ENCODE results near the gene TTLL9.

- no peak for TF ChIP-seq ZNF274 (IDR thresholded peaks at IDR 0.05; ENCODE audit: low read depth, low read length)
- no peak for TF ChIP-seq SUZ12 (IDR thresholded peaks at IDR 0.05; ENCODE audit: extremely low read depth, insufficient read depth, insufficient read length)
- no peak for TF ChIP-seq YY1 (IDR thresholded peaks at IDR 0.05; ENCODE audit: insufficient read depth, insufficient read length)
Measured at GRCh38 chr20:31915491-31916280, 45.3 kb downstream of the TTLL9 start.

Measured in NT2/D1 (cell line).